K562 (cell line): Measurements from ENCODE around the gene INTS1. TPM values are rescaled to one million over a fixed set of nuclear protein-coding genes. Genes with fewer than 3 reads are reported as not detected.

Source experiments
- ARID2 ChIP-seq: fragments of 450-650 bp; IDR thresholded peaks from 2 replicates; pipeline ENCODE4 v1.6.1; 2017; ENCODE audit warnings: antibody characterized with exemption, mild to moderate bottlenecking
- CCAR2 ChIP-seq: fragments of 200-400 bp; formaldehyde crosslinking; IDR thresholded peaks from 2 replicates; pipeline ENCODE4 v1.6.1; 2017; ENCODE audit warnings: mild to moderate bottlenecking, low read depth, low read length
- CREM ChIP-seq: IDR thresholded peaks from 2 replicates; pipeline ENCODE4 v1.6.1; 2014; ENCODE audit warnings: antibody characterized with exemption, low read depth
- FOXJ3 ChIP-seq: sonication (generic); formaldehyde crosslinking; IDR thresholded peaks from 2 replicates; pipeline ENCODE4 v1.4.0; 2020; ENCODE audit warnings: mild to moderate bottlenecking, missing genetic modification reagents
- FOXP1 ChIP-seq: sonication (generic); formaldehyde crosslinking; IDR thresholded peaks from 2 replicates; pipeline ENCODE4 v1.8.0; 2022; ENCODE audit warnings: mild to moderate bottlenecking, missing genetic modification reagents
- GTF2A2 ChIP-seq: IDR thresholded peaks from 2 replicates; pipeline ENCODE4 v1.6.1; 2016; ENCODE audit warnings: mild to moderate bottlenecking, missing genetic modification characterization, missing compliant biosample characterization
- HDAC1 ChIP-seq, 2 experiments: fragments of 450-650 bp; IDR thresholded peaks; 2 replicates each; pipeline ENCODE4 v1.6.1; 2016 to 2017; ENCODE audit warnings: inconsistent platforms in 1 of 2, mild to moderate bottlenecking in 1 of 2, moderate library complexity in 1 of 2
- MEIS2 ChIP-seq: fragments of 450-650 bp; IDR thresholded peaks from 2 replicates; pipeline ENCODE4 v1.6.1; 2014; ENCODE audit warnings: mild to moderate bottlenecking; ENCODE audit not compliant: partially characterized antibody
- MNT ChIP-seq, 2 experiments: fragments of 450-650 bp; conservative IDR thresholded peaks; 2 replicates each; pipeline ENCODE4 v1.6.1; 2017; ENCODE audit warnings: mild to moderate bottlenecking in 2 of 2, moderate library complexity in 2 of 2
- POLR2AphosphoS2 ChIP-seq: IDR thresholded peaks from 2 replicates; pipeline ENCODE4 v1.6.1; 2012; ENCODE audit warnings: low read length, improper control_type of control experiment
- RBBP5 ChIP-seq: fragments of 200-600 bp; sonication (generic); IDR thresholded peaks from 2 replicates; pipeline ENCODE4 v1.6.1; 2012; ENCODE audit warnings: borderline replicate concordance, mild to moderate bottlenecking, low read length, control low read depth, inconsistent platforms; ENCODE audit not compliant: insufficient read depth, poor library complexity, severe bottlenecking
- RFX1 ChIP-seq: fragments of 450-650 bp; IDR thresholded peaks from 2 replicates; pipeline ENCODE4 v1.6.1; 2016; ENCODE audit warnings: mild to moderate bottlenecking, moderate library complexity
- TBL1XR1 ChIP-seq, 2 experiments: IDR thresholded peaks; 2 replicates each; pipeline ENCODE4 v1.6.1; 2012; ENCODE audit warnings: improper control_type of control experiment in 2 of 2, low read length in 2 of 2, mild to moderate bottlenecking in 1 of 2
- TRIM28 ChIP-seq: fragments of 450-650 bp; IDR thresholded peaks from 2 replicates; pipeline ENCODE4 v1.6.1; 2017
- YY1 ChIP-seq, 3 experiments: IDR thresholded peaks; 2 replicates each; pipeline ENCODE4 v1.6.1; 2011; ENCODE audit warnings: low read length in 2 of 3, mild to moderate bottlenecking in 2 of 3, moderate library complexity in 2 of 3, borderline replicate concordance in 1 of 3, control low read depth in 1 of 3, low read depth in 1 of 3; ENCODE audit not compliant: insufficient read depth in 3 of 3, insufficient replicate concordance in 2 of 3, control insufficient read depth in 1 of 3, insufficient read length in 1 of 3; ENCODE audit errors: extremely low read depth in 1 of 3
- ZBTB9 ChIP-seq: fragments of 450-650 bp; formaldehyde crosslinking; IDR thresholded peaks from 2 replicates; pipeline ENCODE4 v1.4.0; 2020; ENCODE audit warnings: mild to moderate bottlenecking, moderate library complexity
- ZNF445 ChIP-seq: fragments of 250-450 bp; sonication (Bioruptor Pico); IDR thresholded peaks from 2 replicates; pipeline ENCODE4 v1.4.0; 2020; ENCODE audit warnings: low read depth, mild to moderate bottlenecking, moderate library complexity
- ZNF592 ChIP-seq: fragments of 450-650 bp; IDR thresholded peaks from 2 replicates; pipeline ENCODE4 v1.6.1; 2017; ENCODE audit warnings: antibody characterized with exemption, mild to moderate bottlenecking
- ZNF655 ChIP-seq: fragments of 250-450 bp; sonication (Bioruptor Pico); IDR thresholded peaks from 2 replicates; pipeline ENCODE4 v1.5.0; 2021
- polyA plus RNA-seq, 8 experiments: library from polyadenylated mRNA; depleted of rRNA in 4 of 8; stranded (reverse) in 5 of 8; unstranded in 3 of 8; fragments of >200 nt; fragmentation: Nextera tagmentation in 2 of 8; fragmentation: Illumina TruSeq in 1 of 8; extraction: Ambion mirVana in 2 of 8; extraction: Trizol in 1 of 8; gene quantifications; 2 replicates each; pipeline versions ENCODE4 v1.2.1 to v1.2.3, GENCODE V29; 2011 to 2014; ENCODE audit warnings: inconsistent platforms in 1 of 8, missing spikeins in 1 of 8
- total RNA-seq, 7 experiments: library from RNA; depleted of rRNA in 6 of 7; stranded (reverse); fragments of >200 nt in 6 of 7; fragmentation: Illumina TruSeq in 2 of 7; extraction: Trizol in 2 of 7; gene quantifications; 2 replicates each; pipeline versions ENCODE4 v1.2.1 to v1.2.3, GENCODE V29; 2011 to 2021; ENCODE audit warnings: low replicate concordance in 1 of 7

The INTS1 gene
- total and polyA plus RNA-seq, 9 of the 15 experiments (the other 6 are each of a cell fraction or from before 2014, with no cell fraction given), result 0.34 to 119 (median 18.5) TPM

- TF ChIP-seq ZBTB9 (CRISPR knock-in tag), result 0 out of 2 replicates have a peak, but pooled peaks have one; percentile 61
- no peak for TF ChIP-seq TBL1XR1 (IDR thresholded peaks at IDR 0.05; ENCODE audit: low read length in 2 of 2)
- peak; percentile 92 to 95; a peak in 3 of 4 replicates for TF ChIP-seq MNT (conservative IDR thresholded peaks at IDR 0.05)
- no peak for TF ChIP-seq RBBP5
- TF ChIP-seq ZNF655, result no peak
- peak in 1 of 2 experiments; percentile 62; a peak in 2 of 4 replicates for TF ChIP-seq HDAC1 (IDR thresholded peaks at IDR 0.05)
- TF ChIP-seq ARID2, result peak; percentile 79
- 0 out of 2 replicates have a peak, but pooled peaks have one; percentile 38 for TF ChIP-seq POLR2AphosphoS2
- peak; percentile 68 for TF ChIP-seq ZNF592
- TF ChIP-seq GTF2A2 (tag), result no peak
- no peak for TF ChIP-seq FOXJ3 (CRISPR knock-in tag)
- TF ChIP-seq FOXP1 (CRISPR knock-in tag), result peak; percentile 85; the same call in 1 of the 2 replicates
- no peak for TF ChIP-seq MEIS2
- TF ChIP-seq CCAR2, result no peak
- TF ChIP-seq YY1 (IDR thresholded peaks at IDR 0.05; ENCODE audit: borderline replicate concordance in 1 of 3, control insufficient read depth in 1 of 3, extremely low read depth in 1 of 3, insufficient read depth in 3 of 3, insufficient read length in 1 of 3, insufficient replicate concordance in 2 of 3, low read depth in 1 of 3, low read length in 2 of 3), result peak in 2 of 3 experiments; percentile 35 to 59
- peak; percentile 61 for TF ChIP-seq CREM
- no peak for TF ChIP-seq RFX1
- TF ChIP-seq TRIM28, result no peak
- no peak for TF ChIP-seq ZNF445
Observed at GRCh38 chr7:1473864-1474512, 30.2 kb downstream of the INTS1 start (continued).
